Neutrophil (primary cell): ENCODE results near the gene AMBRA1.

ENCODE experiments used
- H3K27ac ChIP-seq: fragments of 200-600 bp; sonication (generic); 2 replicates; pipeline ENCODE4 v1.5.1; 2016; ENCODE audit warnings: mild to moderate bottlenecking, moderate library complexity
- H3K27me3 ChIP-seq: fragments of 200-600 bp; sonication (generic); 2 replicates; pipeline ENCODE4 v1.6.0; 2016; ENCODE audit warnings: mild to moderate bottlenecking
- H3K36me3 ChIP-seq: fragments of 200-600 bp; sonication (generic); 2 replicates; pipeline ENCODE4 v1.5.1; 2017
- H3K4me1 ChIP-seq, 2 experiments: fragments of 200-600 bp in 1 of 2; sonication (generic) in 1 of 2; 1 replicate in 1 of 2; 2 replicates in 1 of 2; pipeline versions ENCODE4 v1.5.1 to v1.6.1; 2013 to 2016; ENCODE audit warnings: low read depth in 1 of 2, low read length in 1 of 2, mild to moderate bottlenecking in 1 of 2, moderate library complexity in 1 of 2; ENCODE audit not compliant: control insufficient read depth in 1 of 2, insufficient read depth in 1 of 2
- H3K4me3 ChIP-seq, 2 experiments: fragments of 200-600 bp in 1 of 2; sonication (generic) in 1 of 2; 1 replicate in 1 of 2; 2 replicates in 1 of 2; pipeline ENCODE4 v1.5.1; 2013 to 2016; ENCODE audit warnings: low read depth in 1 of 2, low read length in 1 of 2, mild to moderate bottlenecking in 1 of 2, moderate library complexity in 1 of 2
- H3K9me3 ChIP-seq: fragments of 200-600 bp; sonication (generic); 2 replicates; pipeline ENCODE4 v1.5.1; 2016
- TF ChIP-seq, protein P1 (sequence below): fragments of 200-600 bp; sonication (generic); IDR thresholded peaks from 2 replicates; pipeline ENCODE4 v1.5.1; 2016; ENCODE audit warnings: antibody characterized with exemption

The AMBRA1 gene

DNA sequence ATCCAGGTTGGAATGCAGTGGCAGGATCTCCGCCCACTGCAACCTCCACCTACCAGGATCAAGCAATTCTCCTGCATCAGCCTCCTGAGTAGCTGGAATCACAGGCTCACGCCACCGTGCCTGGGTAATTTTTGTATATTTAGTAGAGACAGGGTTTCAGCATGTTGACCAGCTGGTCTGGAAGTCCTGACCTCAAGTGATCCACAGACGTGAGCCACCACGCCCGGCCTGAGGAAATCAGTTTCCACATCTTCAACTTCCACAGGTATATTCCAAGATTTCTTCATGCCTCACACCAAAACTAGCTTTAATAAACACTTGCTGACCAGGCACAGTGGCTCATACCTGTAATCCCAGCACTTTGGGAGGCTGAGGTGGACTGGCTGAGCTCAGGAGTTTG lies 15.6 kb upstream of the AMBRA1 start:
- TF ChIP-seq, protein P1, sequence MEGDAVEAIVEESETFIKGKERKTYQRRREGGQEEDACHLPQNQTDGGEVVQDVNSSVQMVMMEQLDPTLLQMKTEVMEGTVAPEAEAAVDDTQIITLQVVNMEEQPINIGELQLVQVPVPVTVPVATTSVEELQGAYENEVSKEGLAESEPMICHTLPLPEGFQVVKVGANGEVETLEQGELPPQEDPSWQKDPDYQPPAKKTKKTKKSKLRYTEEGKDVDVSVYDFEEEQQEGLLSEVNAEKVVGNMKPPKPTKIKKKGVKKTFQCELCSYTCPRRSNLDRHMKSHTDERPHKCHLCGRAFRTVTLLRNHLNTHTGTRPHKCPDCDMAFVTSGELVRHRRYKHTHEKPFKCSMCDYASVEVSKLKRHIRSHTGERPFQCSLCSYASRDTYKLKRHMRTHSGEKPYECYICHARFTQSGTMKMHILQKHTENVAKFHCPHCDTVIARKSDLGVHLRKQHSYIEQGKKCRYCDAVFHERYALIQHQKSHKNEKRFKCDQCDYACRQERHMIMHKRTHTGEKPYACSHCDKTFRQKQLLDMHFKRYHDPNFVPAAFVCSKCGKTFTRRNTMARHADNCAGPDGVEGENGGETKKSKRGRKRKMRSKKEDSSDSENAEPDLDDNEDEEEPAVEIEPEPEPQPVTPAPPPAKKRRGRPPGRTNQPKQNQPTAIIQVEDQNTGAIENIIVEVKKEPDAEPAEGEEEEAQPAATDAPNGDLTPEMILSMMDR: no peak
- Histone ChIP-seq H3K9me3 (no peaks in the 10 kb centered on the region), H3K36me3 (no peaks in the 10 kb centered on the region), H3K4me1 (no peaks in the 10 kb centered on the region), H3K27me3 (no peaks in the 10 kb centered on the region), H3K4me3 (no peak overlapping the region), H3K27ac (no peak overlapping the region)

DNA sequence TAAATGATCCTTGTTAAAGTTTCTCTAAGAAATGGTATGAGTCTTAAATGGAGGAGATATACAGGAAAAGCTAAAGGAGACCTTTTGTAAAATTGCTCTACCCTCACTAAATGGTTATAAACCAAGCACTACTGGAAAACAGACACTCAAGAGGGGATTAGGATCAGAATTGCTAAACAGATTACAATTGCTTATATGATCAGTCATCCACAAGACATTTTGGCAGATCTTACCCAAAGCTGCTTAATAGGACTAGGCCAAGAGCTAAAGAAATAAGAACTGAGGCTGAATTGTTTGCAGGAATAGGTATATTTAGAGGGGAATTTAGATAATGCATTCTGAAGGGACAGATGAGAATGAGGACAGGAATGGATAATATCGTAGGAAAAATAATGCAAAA lies 13.7 kb upstream of the AMBRA1 start:
- Histone ChIP-seq H3K27ac (no peak overlapping the region), H3K4me3 (no peak overlapping the region), H3K9me3 (no peaks in the 10 kb centered on the region), H3K27me3 (no peaks in the 10 kb centered on the region), H3K36me3 (peaks cover 9% of the 10 kb centered on the region), H3K4me1 (no peaks in the 10 kb centered on the region)
- TF ChIP-seq, protein P1: no peak

DNA sequence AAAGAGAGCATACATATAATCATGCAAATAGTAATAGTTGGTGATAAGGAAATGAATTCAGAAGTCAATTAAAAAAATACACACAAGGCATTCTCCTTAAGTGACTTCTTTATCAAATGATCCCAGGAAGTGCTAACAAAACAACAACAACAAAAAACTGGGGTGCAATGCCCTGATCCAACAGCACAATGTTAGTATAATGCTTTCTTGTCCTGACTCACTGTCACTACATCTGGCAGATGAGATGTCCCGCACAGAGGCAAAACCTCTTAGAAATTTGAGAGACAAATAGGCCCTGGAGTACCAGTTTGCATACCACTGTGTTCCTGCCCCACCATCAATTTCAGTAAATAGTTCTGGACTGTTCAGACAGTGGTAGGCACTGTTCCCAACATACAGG lies 11.0 kb upstream of the AMBRA1 start:
- Histone ChIP-seq H3K4me3 (no peak overlapping the region), H3K9me3 (no peaks in the 10 kb centered on the region), H3K36me3 (peaks cover 9% of the 10 kb centered on the region), H3K27me3 (no peaks in the 10 kb centered on the region), H3K27ac (no peak overlapping the region), H3K4me1 (no peaks in the 10 kb centered on the region)
- TF ChIP-seq, protein P1: no peak

DNA sequence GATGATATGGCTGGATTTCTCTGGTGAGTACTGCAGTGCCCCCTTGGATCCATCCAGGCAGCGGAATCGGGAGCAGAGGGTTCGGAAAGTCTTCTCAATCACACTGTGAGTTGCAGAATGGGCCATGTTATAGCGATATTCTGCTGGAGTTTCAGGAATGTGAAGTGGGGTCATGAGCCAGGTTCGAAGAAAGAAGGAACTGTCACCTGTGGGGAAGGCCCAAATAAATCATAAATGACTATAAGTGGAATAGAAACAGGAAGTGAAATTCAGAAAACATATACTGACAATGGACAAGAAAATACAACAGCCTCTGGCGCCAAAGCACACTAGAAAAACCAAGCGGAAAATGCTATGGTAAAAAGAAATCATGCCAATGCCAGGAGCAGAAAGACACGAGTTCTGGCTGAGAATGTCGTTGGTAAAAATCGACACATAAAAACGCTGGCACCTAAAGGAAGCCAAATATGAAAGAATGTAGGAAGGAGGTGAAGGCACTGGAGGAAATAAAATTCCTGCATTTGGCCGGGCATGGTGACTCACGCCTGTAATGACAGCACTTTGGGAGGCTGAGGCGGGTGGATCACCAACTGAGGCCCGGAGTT lies 10.0 kb upstream of the AMBRA1 start:
- Histone ChIP-seq H3K4me3 (no peak overlapping the region), H3K4me1 (no peaks in the 10 kb centered on the region), H3K9me3 (no peaks in the 10 kb centered on the region), H3K36me3 (peaks cover 9% of the 10 kb centered on the region), H3K27me3 (no peaks in the 10 kb centered on the region), H3K27ac (no peak overlapping the region)
- TF ChIP-seq, protein P1: no peak

DNA sequence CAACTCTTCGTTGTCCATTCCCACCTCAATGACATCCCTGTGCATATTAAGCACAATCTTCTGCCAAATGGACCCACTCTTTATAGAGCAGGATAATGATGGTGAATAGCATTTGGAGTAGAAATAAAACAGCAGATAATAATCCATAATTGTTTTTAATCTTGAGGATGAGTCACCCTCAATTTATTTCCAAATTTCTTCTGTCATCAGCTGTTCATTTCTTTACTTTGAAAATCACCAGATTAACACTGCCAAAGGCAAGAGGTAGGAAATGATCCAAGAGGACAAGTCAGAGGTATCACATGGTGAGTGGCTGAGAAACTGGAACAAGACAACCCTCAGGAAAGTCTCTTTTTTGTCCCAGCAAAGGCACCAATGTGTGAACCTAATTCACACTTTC lies 7.3 kb upstream of the AMBRA1 start:
- TF ChIP-seq, protein P1: no peak
- Histone ChIP-seq H3K27me3 (no peaks in the 10 kb centered on the region), H3K4me1 (no peaks in the 10 kb centered on the region), H3K4me3 (no peak overlapping the region), H3K27ac (no peak overlapping the region), H3K36me3 (peaks cover 9% of the 10 kb centered on the region), H3K9me3 (no peaks in the 10 kb centered on the region)
